ENCODE data around the gene SLC26A11.
"Not testable (repeated sequence)": the region's sequence is repeated elsewhere in the genome, so short reads cannot be mapped to it uniquely, and the experiment has no call there.

The SLC26A11 gene

GRCh38 chr17:80195671-80196529, 24.3 kb upstream of the SLC26A11 start:
- no peak for DNase-seq (ENCODE audit: low spot score)

GRCh38 chr17:80196652-80197051, 23.6 kb upstream of the SLC26A11 start:
- DNase-seq (ENCODE audit: low spot score), result no peak

- peak; percentile 63 for DNase-seq (ENCODE audit: low spot score)
Observed at GRCh38 chr17:80198144-80198661, 22.0 kb upstream of the SLC26A11 start.

- DNase-seq (ENCODE audit: low spot score), result not testable (repeated sequence)
Observed at GRCh38 chr17:80199295-80199694, 20.9 kb upstream of the SLC26A11 start.

- no peak for DNase-seq (ENCODE audit: low spot score)
Observed at GRCh38 chr17:80201446-80201845, 18.8 kb upstream of the SLC26A11 start.

- DNase-seq (ENCODE audit: low spot score), result no peak
Observed at GRCh38 chr17:80202197-80202596, 18.0 kb upstream of the SLC26A11 start.

- DNase-seq (ENCODE audit: low spot score), result no peak
Observed at GRCh38 chr17:80203471-80203963, 16.7 kb upstream of the SLC26A11 start.

GRCh38 chr17:80204626-80205468, 15.4 kb upstream of the SLC26A11 start:
- DNase-seq (ENCODE audit: low spot score), result no peak

GRCh38 chr17:80205811-80206210, 14.4 kb upstream of the SLC26A11 start:
- no peak for DNase-seq (ENCODE audit: low spot score)

- no peak for DNase-seq (ENCODE audit: low spot score)
Observed at GRCh38 chr17:80208050-80208449, 12.2 kb upstream of the SLC26A11 start.

- no peak for DNase-seq (ENCODE audit: low spot score)
Observed at GRCh38 chr17:80209765-80210164, 10.5 kb upstream of the SLC26A11 start.

- DNase-seq (ENCODE audit: low spot score), result no peak
Observed at GRCh38 chr17:80210348-80211108, 9.7 kb upstream of the SLC26A11 start.

GRCh38 chr17:80212109-80212508, 8.1 kb upstream of the SLC26A11 start:
- no peak for DNase-seq (ENCODE audit: low spot score)

GRCh38 chr17:80212511-80212910, 7.7 kb upstream of the SLC26A11 start:
- no peak for DNase-seq (ENCODE audit: low spot score)

- no peak for DNase-seq (ENCODE audit: low spot score)
Observed at GRCh38 chr17:80212962-80213642, 7.1 kb upstream of the SLC26A11 start.

GRCh38 chr17:80213643-80213975, 6.6 kb upstream of the SLC26A11 start:
- DNase-seq (ENCODE audit: low spot score), result no peak

- DNase-seq (ENCODE audit: low spot score), result no peak
Observed at GRCh38 chr17:80214012-80214877, 6.0 kb upstream of the SLC26A11 start.

GRCh38 chr17:80214878-80215210, 5.4 kb upstream of the SLC26A11 start:
- DNase-seq (ENCODE audit: low spot score), result no peak

GRCh38 chr17:80216473-80217456, 3.5 kb upstream of the SLC26A11 start:
- no peak for DNase-seq (ENCODE audit: low spot score)

Data from SK-N-DZ (cell line).